LNCaP clone FGC (cell line): ENCODE results near the gene SPSB1.
A peak's percentile ranks its signal among the peaks of the same experiment; 100 is the strongest.

ENCODE experiments used
- DNase-seq: peaks from one replicate; pipeline ENCODE4 v3.0.0-alpha.2; 2011; ENCODE audit warnings: low read depth
- H3K4me3 ChIP-seq: 2 replicates; pipeline ENCODE4 v1.5.1; 2011; ENCODE audit warnings: mild to moderate bottlenecking, low read depth, low read length, control low read depth
- TF ChIP-seq, protein P1 (sequence below): IDR thresholded peaks from 2 replicates; pipeline ENCODE4 v1.5.1; 2012; ENCODE audit warnings: mild to moderate bottlenecking; ENCODE audit not compliant: control insufficient read depth, insufficient read depth; ENCODE audit errors: extremely low read depth

SPSB1 gene

DNA sequence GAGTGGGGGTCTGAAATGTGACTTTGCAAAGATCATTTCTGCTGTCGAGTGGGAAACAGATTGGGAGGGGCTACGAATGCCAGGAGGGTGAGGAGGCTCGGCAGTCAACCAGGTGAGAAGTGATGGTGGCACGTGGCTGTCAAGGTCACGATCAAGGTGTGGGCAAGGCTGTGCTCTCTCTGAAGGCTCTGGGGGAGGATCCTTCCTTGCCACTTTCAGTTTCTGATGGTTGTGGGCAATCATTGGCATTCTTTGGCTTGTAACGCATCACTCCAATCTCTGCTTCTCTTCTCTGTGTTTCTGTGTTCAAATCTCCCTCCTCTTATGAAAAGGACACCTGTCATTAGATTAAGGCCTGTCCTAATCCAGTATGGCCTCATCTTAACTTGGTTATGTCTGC lies 6.1 kb upstream of the SPSB1 start:
- no peak for DNase-seq
- TF ChIP-seq, protein P1, sequence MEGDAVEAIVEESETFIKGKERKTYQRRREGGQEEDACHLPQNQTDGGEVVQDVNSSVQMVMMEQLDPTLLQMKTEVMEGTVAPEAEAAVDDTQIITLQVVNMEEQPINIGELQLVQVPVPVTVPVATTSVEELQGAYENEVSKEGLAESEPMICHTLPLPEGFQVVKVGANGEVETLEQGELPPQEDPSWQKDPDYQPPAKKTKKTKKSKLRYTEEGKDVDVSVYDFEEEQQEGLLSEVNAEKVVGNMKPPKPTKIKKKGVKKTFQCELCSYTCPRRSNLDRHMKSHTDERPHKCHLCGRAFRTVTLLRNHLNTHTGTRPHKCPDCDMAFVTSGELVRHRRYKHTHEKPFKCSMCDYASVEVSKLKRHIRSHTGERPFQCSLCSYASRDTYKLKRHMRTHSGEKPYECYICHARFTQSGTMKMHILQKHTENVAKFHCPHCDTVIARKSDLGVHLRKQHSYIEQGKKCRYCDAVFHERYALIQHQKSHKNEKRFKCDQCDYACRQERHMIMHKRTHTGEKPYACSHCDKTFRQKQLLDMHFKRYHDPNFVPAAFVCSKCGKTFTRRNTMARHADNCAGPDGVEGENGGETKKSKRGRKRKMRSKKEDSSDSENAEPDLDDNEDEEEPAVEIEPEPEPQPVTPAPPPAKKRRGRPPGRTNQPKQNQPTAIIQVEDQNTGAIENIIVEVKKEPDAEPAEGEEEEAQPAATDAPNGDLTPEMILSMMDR: no peak

DNA sequence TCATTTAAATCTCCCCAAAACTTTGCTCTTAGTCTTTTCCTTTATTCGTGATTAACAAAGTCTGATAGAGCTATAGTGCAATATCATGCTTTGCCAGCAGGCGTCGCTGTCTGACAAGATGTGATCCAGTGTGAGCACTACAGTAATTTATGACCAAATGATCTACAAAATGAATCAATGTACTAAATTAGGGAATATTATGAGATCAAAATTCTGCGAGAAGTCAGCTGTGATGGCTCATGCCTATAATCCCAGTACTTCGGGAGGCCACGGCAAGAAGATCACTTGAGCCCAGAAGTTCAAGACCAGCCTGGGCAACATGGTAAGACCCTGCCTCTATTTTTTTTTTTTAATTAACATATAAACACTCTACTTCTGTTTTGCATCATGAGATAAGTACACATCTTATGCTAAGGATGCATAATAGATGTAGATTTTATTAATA lies 3.6 kb upstream of the SPSB1 start:
- TF ChIP-seq, protein P1: peak; percentile 95
- no peak for DNase-seq

More for the DNA sequence above, 6.1 kb upstream of the SPSB1 start:
- no peak overlapping the region for H3K4me3 ChIP-seq

DNA sequence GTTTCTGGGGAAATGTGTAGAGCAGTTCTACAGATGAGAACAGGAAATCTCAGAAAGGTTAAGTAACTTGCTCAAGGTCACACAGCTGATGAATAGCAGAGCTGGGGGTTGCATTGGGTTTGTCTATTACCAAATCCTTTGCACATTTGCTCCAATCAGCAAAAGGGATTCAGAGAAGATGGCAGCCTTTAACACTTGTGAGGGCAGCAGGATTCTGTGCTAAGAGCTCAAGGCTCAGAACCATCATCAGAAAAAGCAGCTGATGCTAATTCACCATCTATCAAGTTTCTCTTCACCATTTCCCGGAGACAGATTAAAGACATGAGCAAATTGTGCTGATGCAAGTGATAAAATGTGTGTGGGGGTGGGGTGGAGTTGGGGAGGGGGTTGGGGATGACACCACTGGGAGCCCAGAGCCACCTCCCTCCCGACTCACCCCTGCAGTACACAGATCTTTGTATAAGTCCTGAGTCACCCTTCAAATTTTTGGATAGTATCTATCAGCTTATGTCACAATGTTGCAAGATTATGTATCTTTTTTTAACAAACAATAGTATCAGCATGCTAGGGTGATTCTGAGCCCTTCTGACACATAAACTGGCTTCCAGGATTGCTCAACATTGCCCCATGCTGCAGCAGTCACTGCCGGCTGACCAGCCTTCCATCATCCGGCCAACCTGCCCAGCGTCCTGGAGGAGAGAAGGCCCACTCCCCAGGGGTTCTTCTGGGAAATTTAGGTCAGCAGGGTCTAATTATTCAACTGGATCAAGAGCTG lies 2.8 kb upstream of the SPSB1 start:
- no peak for DNase-seq
- no peak overlapping the region for H3K4me3 ChIP-seq
- TF ChIP-seq, protein P1: no peak

More for the DNA sequence above, 3.6 kb upstream of the SPSB1 start:
- no peak overlapping the region for H3K4me3 ChIP-seq

DNA sequence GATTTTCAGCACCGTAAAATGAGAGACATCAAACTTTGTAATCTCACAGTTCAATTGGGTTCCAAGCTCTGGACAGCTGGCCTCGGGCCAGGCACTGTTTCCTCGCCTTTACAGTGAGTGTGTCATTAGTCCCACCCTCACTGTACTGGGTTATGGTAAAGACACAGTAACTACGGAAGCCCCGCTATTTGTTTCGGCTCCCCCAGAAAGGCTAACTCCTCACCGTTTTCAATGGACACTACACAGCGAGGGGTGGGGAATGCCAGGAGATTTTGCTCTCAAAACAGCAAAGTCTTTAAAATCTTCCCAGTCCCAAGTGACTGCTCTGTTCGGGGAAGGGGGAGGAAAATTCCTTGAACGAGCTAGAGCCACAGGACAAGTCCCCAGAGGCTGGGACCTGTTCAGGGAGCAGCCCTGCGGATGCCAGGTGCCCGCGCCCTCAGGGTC lies 757 bp upstream of the SPSB1 start:
- TF ChIP-seq, protein P1: no peak
- no peak for DNase-seq
- H3K4me3 ChIP-seq: peak overlapping the region; percentile 33; the same call in 1 of the 2 replicates

DNA sequence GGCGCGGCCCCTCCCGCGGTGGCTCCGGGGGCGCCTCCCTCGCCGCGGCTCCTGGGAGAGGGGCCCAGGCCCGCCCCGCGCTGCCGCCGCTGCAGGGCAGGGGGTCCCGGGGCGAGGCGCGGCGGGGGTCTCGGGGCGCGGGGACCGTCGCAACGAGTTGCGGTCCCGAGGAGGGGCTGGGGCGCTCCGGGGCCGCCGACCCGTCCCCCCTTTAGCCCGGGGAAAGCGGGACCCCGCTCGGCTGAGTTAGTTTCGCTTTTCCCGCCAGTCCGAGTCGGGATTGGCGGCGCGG lies 493 bp downstream of the SPSB1 start:
- no peak for DNase-seq
- peak overlapping the region; percentile 62 for H3K4me3 ChIP-seq
- TF ChIP-seq, protein P1: no peak

DNA sequence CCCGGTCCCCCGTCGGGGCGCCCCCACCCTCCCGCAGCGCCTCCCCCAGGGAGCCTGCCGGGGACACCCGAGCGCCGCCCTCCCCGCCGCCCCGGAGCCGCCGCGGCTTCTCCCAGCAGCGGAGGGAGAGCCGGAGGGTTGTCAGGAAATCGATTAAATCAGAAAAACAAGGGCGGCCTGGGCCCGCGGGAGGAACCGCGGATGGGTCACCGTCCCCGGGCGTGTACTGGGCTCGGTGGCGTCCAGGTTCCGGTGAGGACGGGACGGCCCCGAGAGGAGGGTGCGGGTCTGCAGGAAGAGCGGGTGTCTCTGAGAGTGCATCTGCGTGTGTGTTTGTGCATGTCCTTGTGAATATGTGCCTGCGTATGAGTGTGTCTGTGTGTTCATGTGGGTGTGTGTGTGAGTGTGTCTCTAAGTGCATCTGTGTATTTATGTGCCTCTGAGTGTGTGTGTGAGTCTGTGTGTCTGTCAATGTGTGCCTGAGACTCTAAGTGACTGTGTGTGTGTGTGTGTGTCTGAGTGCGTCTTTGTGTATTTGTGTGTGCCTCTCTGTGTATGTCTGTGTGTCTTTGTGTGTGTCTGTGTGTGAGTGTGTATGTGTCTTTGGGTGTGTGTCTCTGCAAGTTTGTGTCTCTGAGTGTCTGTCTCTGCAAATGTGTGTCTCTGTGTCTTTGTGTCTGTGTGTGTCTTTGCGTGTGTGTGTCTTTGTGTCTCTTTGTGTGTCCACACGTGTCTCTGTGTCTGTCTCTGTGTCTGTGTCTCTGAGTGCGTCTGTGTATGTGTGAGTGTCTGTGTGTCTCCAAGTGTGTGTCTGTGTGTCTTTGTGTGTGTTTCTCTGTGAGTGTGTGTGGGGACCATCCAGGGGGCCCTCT lies 1.1 kb downstream of the SPSB1 start:
- TF ChIP-seq, protein P1: no peak
- DNase-seq: no peak
- H3K4me3 ChIP-seq: peak overlapping the region; percentile 62
